ENCODE results near the gene TPRKB. TPM values are rescaled to one million over a fixed set of nuclear protein-coding genes. Genes with fewer than 3 reads are reported as not detected.

The TPRKB gene
- total RNA-seq, 4 donors from 2014 or later = 15.6 to 33.8 (median 26.3) TPM

- Histone ChIP-seq H3K27me3 (no peaks in the 10 kb centered on the region), H3K27ac (no peak overlapping the region), H3K36me3 (peaks cover 4 to 60% of the 10 kb centered on the region in 2 donors), H3K9me3 (no peaks in the 10 kb centered on the region), H3K4me1 (peaks cover 3 to 33% (median 8%) of the 10 kb centered on the region in 3 donors), H3K4me3 (no peak overlapping the region)
- WGBS, 2 donors (ENCODE audit: low coverage in 1 of 2) = 84 to 85% methylated on average over 4 to 7 of the region's 8 CpGs
- no peak for TF ChIP-seq EP300 (IDR thresholded peaks at IDR 0.05)
- no peak for TF ChIP-seq POLR2A (IDR thresholded peaks at IDR 0.05)
- TF ChIP-seq POLR2AphosphoS5 (IDR thresholded peaks at IDR 0.05) = no peak
- TF ChIP-seq, protein P1, sequence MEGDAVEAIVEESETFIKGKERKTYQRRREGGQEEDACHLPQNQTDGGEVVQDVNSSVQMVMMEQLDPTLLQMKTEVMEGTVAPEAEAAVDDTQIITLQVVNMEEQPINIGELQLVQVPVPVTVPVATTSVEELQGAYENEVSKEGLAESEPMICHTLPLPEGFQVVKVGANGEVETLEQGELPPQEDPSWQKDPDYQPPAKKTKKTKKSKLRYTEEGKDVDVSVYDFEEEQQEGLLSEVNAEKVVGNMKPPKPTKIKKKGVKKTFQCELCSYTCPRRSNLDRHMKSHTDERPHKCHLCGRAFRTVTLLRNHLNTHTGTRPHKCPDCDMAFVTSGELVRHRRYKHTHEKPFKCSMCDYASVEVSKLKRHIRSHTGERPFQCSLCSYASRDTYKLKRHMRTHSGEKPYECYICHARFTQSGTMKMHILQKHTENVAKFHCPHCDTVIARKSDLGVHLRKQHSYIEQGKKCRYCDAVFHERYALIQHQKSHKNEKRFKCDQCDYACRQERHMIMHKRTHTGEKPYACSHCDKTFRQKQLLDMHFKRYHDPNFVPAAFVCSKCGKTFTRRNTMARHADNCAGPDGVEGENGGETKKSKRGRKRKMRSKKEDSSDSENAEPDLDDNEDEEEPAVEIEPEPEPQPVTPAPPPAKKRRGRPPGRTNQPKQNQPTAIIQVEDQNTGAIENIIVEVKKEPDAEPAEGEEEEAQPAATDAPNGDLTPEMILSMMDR (IDR thresholded peaks at IDR 0.05) = no peak
- ATAC-seq = no peak
Observed at GRCh38 chr2:73776869-73777519, 39.8 kb upstream of the TPRKB start.

DNA sequence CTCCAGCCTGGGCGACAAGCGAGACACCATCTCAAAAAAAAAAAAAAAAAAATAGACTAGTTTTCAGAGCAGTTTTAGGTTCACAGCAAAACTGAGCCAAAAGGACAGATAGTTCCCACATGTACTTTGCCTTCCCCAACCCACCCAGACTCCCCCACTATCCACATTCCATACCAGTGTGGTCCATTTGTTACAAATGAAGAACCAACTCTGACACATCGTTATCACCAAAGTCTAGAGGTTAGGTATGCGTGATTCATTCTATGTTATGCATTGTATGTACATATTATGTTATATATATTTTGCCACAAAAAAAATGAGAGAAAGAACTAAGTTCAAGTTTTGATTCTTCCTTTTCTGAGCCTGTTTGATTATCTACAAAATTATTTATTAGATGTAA, 39.2 kb upstream of the TPRKB start:
- H3K27me3 ChIP-seq = no peaks in the 10 kb centered on the region
- no peak overlapping the region for H3K4me3 ChIP-seq
- H3K9me3 ChIP-seq = no peaks in the 10 kb centered on the region
- no peak overlapping the region for H3K27ac ChIP-seq
- 84 to 94% methylated on average over 2 of the region's 4 CpGs for WGBS, 2 donors (ENCODE audit: low coverage in 1 of 2)
- H3K4me1 ChIP-seq = peaks cover 3 to 33% (median 8%) of the 10 kb centered on the region in 3 donors
- no peak for ATAC-seq
- TF ChIP-seq, protein P1 (IDR thresholded peaks at IDR 0.05) = no peak
- no peak for TF ChIP-seq EP300 (IDR thresholded peaks at IDR 0.05)
- TF ChIP-seq POLR2A (IDR thresholded peaks at IDR 0.05) = no peak
- no peak for TF ChIP-seq POLR2AphosphoS5 (IDR thresholded peaks at IDR 0.05)
- peaks cover 4 to 66% of the 10 kb centered on the region in 2 donors for H3K36me3 ChIP-seq

- Histone ChIP-seq H3K4me3 (no peak overlapping the region), H3K27me3 (no peaks in the 10 kb centered on the region), H3K36me3 (peaks cover 4 to 99% of the 10 kb centered on the region in 2 donors), H3K9me3 (no peaks in the 10 kb centered on the region), H3K4me1 (peaks cover 0 to 11% (median 0%) of the 10 kb centered on the region in 3 donors), H3K27ac (no peak overlapping the region)
- TF ChIP-seq POLR2A (IDR thresholded peaks at IDR 0.05) (no peak), EP300 (IDR thresholded peaks at IDR 0.05) (no peak), POLR2AphosphoS5 (IDR thresholded peaks at IDR 0.05) (no peak)
- TF ChIP-seq, protein P1 (IDR thresholded peaks at IDR 0.05) = no peak
- no peak for ATAC-seq
Observed at GRCh38 chr2:73772819-73773218, 35.7 kb upstream of the TPRKB start.

DNA sequence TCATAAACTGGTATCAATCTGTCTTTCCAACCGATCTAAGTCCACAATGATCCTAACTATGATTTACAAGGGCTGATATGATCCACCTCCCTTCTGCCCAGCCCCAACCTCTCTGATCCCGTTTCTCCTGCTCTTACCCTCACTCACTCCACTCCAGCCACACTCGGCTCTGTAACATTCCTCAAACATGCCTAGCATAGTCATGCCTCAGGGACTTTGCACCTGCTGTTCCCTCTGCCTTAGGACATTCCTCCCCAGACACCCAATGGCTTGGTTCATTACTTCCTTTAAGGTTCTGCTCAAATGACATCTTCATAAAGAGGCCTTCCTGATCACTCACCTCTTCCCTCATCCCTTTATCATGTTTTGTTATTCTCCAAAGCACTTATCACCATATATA, 33.6 kb upstream of the TPRKB start:
- WGBS, 2 donors (ENCODE audit: low coverage in 1 of 2) = 85 to 100% methylated on average over 2 to 3 of the region's 3 CpGs
- H3K27me3 ChIP-seq = no peaks in the 10 kb centered on the region
- no peaks in the 10 kb centered on the region for H3K9me3 ChIP-seq
- peaks cover 4 to 98% of the 10 kb centered on the region in 2 donors for H3K36me3 ChIP-seq
- H3K4me3 ChIP-seq = no peak overlapping the region
- H3K27ac ChIP-seq = no peak overlapping the region
- H3K4me1 ChIP-seq = no peaks in the 10 kb centered on the region
- TF ChIP-seq EP300 (IDR thresholded peaks at IDR 0.05) (no peak), POLR2AphosphoS5 (IDR thresholded peaks at IDR 0.05) (no peak)
- no peak for ATAC-seq

DNA sequence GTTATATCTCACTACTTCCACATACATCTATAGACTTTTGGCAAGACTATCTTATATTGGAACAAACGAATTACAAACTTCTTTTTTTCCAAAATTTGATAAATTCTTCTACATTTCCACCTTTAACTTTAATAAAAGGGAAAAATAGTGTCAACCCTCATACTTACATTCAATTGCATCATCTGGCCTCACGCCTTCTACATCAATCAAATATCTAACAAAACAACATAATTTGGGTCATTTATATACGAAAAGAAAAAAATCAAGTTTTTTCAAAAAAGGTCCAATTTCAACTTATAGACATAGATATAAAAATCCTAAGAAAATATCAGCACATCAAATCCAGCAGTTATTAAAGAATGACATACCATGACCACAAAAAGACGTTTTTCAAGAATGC, 29.8 kb upstream of the TPRKB start:
- Histone ChIP-seq H3K9me3 (no peaks in the 10 kb centered on the region), H3K27ac (no peak overlapping the region), H3K27me3 (no peaks in the 10 kb centered on the region), H3K4me3 (no peak overlapping the region), H3K4me1 (no peaks in the 10 kb centered on the region), H3K36me3 (peaks cover 0 to 98% of the 10 kb centered on the region in 2 donors)
- TF ChIP-seq, protein P1 (IDR thresholded peaks at IDR 0.05) = no peak
- TF ChIP-seq POLR2A (IDR thresholded peaks at IDR 0.05) = no peak
- no peak for TF ChIP-seq EP300 (IDR thresholded peaks at IDR 0.05)
- no peak for TF ChIP-seq POLR2AphosphoS5 (IDR thresholded peaks at IDR 0.05)
- no peak for ATAC-seq
- WGBS, 2 donors (ENCODE audit: low coverage in 1 of 2) = 85 to 86% methylated on average over 4 of the region's 4 CpGs

Measured in gastroesophageal sphincter (tissue), 4 donors.